HG02840 (cell line): ENCODE data around the gene ADNP.
"Not testable (repeated sequence)": the region's sequence is repeated elsewhere in the genome, so short reads cannot be mapped to it uniquely, and the experiment has no call there.

Experiments used
- ATAC-seq: cut with Tn5 transposase; IDR thresholded peaks from one replicate; pipeline ENCODE4 v1.9.1; 2021; ENCODE audit warnings: mild to moderate bottlenecking, moderate library complexity, moderate number of reproducible peaks; ENCODE audit not compliant: unreplicated experiment, low FRiP score

Gene ADNP

GRCh38 chr20:50931306-50932015 lies at the start of gene ADNP:
Gene ADNP, minus strand, starts transcription at chr20:50931437. Its CDS starts 27,441 bp downstream, at chr20:50903996.
- ATAC-seq: peak; percentile 63

DNA sequence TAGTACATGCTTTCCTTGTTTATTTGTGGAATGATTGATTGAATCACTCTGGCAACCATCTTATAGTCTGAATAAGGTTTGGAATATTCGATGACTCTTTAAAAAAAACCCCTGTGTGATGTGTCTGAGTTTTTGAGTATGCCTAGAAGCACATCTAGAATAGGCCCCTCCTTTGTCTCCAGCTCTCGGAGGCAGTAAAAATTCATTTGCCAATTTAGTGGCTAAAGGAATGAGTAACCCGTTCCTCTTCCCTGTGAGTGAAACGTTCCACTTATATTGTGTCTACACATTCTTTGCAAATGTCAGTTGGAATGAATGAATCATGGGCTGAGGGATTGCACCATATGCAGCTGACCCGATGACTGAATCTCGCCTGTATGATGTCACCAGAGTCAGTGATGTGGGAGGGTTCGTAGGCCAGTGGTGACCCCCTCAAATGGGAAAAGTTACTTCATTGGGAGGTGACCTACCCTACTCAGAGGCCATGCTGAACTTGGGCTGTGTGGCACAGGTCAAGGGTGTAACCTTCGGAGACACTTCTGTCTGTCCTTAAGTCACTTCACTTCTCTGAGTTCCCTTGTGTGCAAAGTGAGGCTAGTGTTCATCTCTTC lies 48.9 kb upstream of the ADNP start:
- ATAC-seq: no peak

- ATAC-seq: not testable (repeated sequence)
Observed at GRCh38 chr20:50978533-50978932, 47.3 kb upstream of the ADNP start.

- no peak for ATAC-seq
Observed at GRCh38 chr20:50977066-50978021, 46.1 kb upstream of the ADNP start.

GRCh38 chr20:50975701-50976330 lies 44.6 kb upstream of the ADNP start:
- ATAC-seq: no peak

- ATAC-seq: no peak
Observed at GRCh38 chr20:50969912-50970311, 38.7 kb upstream of the ADNP start.

DNA sequence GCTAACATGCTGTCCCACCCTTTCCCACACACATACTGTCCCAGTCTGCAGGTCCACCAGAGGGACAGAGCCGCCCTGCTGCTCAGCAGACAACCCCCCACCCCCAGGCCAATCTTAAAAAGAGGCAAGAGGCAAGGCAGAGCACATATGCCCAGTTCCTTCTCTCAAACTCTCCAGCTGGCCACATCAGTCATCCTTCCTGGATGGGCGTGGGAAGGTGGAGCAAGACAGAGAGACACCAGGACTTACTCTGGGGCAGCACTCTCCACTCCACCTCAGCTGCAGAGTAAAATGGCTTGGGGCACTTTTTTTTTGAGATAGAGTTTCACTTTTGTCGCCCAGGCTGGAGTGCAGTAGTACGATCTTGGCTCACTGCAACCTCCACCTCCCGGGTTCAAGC lies 38.2 kb upstream of the ADNP start:
- no peak for ATAC-seq

- no peak for ATAC-seq
Observed at GRCh38 chr20:50968289-50968688, 37.1 kb upstream of the ADNP start.

GRCh38 chr20:50967586-50967985 lies 36.3 kb upstream of the ADNP start:
- ATAC-seq: no peak

- ATAC-seq: no peak
Observed at GRCh38 chr20:50959543-50960126, 28.4 kb upstream of the ADNP start.

- peak; percentile 74 for ATAC-seq
Observed at GRCh38 chr20:50958615-50959542, 27.6 kb upstream of the ADNP start, which contains the start of gene MOCS3. Gene MOCS3, plus strand, starts transcription at chr20:50958818. Its CDS starts 25 bp downstream, at chr20:50958843.

DNA sequence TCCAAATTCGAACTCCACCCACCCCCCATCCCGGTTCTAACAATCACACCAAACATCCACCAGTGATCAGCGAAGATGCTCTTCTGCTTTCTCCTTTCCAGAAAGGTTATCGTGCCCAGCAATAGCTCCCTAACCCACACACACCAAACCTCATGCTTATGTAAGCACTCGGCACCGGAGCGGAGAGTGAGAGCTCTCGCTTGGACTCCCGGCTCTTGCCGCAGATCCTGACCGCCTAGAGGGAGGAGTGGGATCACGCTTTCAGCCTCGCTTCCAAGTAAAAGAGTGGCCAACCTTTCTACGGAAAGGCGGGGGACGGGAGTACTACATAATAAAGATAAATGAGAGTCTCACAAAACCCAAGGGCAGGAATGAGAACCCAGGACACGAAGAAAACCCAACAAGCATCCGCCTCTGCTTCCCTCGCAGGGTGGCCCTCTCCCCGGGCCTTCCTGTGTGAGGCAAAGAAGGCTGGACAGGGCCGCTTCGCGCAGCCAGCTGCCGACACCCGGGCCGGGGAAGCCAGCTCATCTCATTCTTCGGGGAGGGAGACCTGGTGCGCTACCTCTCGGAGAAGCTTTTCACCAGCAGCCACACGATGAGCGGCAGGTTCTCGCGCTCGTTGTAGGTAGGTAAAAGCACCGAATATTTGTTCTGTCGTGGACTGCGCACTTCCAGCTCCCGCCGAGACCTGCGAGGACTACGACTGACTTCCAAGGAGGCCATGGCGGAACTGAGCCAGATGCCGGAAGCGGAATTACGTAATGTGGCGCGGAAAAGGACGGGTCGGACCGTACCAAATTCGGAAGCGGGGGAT lies 26.8 kb upstream of the ADNP start, which contains the start of gene DPM1:
DPM1 (minus strand) TSS at position 735 of the 817 bp plus-strand sequence; CDS start at position 726, 9 bp downstream.
- ATAC-seq: peak; percentile 81

DNA sequence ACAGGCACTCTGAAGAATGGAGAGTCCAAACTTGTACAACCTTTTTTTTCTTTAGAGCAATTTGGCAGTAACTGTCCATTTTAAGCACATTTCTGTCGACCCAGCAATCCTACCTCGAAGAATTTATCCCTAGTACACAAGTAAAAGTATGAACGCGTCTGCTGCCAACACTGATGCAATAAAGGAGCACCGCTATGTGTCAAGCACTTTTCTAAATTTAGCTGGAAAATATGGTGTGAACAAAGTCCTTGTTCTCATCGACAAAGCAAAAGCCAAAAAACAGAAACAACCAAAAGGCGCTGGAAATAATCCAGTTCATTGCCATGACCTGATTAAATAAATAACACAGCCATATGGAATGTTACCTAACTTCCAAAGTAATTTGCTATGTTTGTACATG lies 26.0 kb upstream of the ADNP start:
- no peak for ATAC-seq

DNA sequence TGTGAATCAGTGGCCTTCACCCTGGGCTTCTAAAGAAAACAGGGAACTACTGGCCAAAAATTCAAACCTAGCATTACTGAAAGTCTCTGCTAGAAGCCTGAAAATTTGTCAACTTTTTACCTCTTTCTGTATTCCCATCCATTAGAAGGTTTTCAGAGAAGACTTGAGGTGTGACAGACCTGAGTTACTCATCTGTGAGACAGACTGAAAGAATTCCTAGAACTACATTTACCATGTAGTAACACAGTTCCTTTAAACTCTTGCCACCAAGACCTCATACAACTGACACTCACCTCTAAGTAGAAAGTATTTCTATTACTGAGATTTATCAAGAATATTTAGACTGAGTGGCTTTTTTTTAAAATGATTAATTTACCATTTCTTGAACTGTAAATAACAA lies 22.6 kb upstream of the ADNP start:
- no peak for ATAC-seq

- no peak for ATAC-seq
Observed at GRCh38 chr20:50953196-50953595, 22.0 kb upstream of the ADNP start.

- ATAC-seq: no peak
Observed at GRCh38 chr20:50948132-50948785, 17.0 kb upstream of the ADNP start.

DNA sequence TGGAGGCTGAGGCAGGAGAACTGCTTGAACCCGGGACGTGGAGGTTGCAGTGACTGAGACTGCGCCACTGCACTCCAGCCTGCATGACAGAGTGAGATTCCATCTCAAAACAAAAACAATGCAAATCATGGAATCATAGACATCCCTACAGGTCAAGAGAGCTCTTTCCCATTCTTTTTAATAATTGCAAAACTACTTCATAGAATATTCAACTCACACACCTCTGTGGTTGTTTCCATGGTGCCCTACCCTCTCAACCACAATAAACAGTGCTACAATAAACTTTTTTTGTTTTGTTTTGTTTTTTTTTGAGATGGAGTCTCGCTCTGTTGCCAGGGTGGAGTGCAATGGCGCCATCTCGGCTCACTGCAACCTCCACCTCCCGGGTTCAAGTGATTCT lies 11.8 kb upstream of the ADNP start:
- no peak for ATAC-seq

DNA sequence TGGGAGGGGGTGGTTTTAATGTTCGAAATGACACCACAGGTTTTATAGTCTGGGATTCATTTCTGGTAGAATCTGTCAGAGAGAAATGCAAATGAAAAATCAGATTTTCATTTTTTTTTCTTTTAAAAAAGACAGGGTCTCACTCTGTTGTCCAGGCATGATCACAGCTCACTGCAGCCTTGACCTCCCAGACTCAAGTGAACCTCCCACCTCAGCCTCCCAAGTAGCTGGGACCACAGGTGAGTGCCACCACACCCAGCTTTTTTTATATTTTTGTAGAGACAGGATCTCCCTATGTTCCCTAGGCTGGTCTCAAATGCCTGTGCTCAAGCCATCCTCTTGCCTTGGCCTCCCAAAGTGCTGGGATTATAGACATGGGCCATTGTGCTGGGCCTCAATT lies 2.4 kb upstream of the ADNP start:
- ATAC-seq: no peak
